HG03432 (cell line): ENCODE results near the gene PIR.

Experiments
- ATAC-seq: cut with Tn5 transposase; IDR thresholded peaks from one replicate; pipeline ENCODE4 v1.9.1; 2021; ENCODE audit warnings: mild to moderate bottlenecking, moderate library complexity; ENCODE audit not compliant: unreplicated experiment

Gene PIR

DNA sequence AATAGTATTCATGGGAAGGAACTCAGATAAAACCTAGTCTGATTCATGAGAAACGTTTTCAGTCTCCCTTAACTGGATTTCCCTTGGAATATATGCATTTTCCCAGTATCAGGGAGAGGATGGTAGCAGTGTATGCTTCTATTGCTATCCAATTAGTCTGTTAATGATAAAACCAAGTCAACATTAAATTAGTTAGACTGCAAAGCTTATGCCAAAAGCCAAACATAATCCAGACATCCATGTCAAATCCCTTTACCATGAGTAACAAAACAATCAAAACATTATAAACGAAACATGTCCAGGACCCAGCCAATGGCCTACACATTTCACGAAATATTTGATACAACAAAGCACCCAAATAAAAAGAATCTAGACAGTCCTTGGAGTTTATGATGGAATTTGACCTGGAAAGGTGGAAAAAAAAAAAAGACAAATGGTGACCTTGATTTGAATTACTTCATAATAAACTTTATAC, 74.4 kb downstream of the PIR start:
- no peak for ATAC-seq

DNA sequence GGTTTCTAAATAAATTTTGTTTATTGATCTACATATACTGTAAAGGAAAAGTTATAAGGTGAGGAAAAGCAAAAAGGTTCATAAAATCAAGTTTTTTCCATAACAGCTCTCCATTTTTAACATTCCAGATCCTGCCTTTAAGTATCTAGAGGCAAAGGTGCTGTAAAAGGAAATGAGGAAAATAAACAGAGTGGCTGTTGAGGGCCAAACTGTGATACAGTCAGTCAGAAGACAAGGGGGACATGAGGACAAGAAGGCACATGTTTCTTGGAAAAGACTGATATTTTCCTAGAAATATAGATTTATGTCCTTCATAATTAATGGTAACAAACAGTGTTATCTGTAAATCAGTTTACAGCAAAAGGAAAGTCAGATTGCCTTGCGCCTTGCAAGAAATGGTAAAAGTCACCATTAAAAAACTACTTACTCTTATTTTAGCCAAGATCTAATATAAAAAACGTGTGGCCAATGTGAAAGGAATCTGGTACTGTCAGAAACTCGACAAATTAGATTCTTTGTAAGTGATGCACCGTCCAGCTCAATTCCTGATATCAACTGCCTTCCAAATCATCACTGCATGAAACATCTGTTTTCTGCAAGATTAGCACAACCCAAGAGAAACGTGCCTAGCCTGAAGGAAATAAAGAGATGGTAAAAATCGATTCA, 75.0 kb downstream of the PIR start:
- ATAC-seq, result no peak

DNA sequence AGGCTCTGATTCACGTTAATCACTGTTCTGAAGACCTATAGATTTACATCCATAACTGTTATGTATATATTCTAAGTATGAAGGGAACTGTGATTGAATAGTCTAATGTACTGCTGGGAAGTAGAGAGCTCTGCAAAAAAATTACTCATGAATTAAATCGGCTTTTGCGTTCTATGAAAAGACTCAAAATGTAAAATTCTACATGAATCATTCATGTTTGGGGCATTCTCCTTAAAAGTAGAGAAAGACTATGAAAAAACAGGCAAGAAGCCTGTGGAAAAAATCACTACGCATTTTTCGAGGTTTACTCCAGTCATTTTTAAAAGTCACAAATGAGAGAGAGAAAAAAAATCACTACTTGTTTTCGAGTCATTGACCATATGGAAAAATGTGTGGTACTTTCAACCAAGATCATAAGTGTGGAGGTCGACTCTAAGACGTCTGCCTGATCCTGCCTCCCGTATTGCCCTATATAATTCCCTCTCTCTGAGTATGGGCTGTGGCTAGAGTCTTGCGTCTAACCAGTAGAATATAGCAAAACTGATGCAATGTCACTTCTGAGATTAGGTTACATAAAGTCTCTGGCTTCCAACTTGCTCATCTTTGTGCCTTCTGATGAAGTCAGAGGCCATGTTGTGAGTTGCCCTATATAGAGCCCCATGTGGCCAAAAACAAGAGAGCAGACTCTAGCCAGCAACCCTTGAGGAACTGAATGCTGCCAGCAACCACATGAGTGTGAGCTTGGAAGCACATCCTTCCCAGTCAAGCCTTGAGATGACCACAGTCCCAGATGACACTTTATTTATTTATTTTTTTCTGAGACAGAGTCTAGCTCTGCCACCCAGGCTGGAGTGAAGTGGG, 76.8 kb downstream of the PIR start:
- ATAC-seq, result no peak

DNA sequence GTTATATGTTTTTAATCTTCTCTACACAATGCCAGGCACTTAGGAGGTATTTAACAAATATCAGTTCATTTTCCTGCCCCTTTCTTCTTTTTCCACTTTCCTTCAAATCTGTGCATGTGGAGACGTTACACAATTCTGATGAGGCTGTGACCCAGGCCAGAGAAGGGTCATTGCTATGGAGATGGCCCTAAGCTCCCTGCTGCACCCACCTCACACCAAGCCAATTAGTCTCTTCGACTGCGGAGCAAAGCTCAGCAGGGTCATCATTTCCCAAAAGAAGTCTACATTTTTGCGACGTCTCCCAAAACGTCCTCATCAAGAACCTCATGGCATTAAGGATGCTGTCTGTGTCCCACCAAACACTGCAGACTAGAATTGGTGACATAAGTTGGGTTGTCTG, 80.0 kb downstream of the PIR start:
- ATAC-seq, result no peak

DNA sequence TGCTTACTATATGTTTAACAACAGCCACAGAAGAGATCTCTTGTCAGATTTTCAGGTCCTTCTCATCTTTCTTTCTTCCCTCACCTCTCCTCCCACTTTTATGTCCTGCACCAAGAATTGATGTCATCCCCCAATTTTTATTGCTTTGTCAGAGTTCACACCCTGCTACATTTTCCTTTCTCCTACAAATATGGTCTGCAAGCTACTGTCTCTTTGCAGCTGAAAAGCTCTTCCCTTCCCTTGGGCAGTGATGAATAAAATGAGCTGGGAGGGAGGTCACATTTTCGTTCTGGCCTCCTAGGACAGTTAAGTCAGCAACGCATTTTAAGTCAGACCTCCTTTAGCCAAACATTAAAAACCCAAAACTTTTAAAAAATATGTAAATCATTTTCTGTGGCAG, 82.2 kb downstream of the PIR start:
- ATAC-seq, result no peak

DNA sequence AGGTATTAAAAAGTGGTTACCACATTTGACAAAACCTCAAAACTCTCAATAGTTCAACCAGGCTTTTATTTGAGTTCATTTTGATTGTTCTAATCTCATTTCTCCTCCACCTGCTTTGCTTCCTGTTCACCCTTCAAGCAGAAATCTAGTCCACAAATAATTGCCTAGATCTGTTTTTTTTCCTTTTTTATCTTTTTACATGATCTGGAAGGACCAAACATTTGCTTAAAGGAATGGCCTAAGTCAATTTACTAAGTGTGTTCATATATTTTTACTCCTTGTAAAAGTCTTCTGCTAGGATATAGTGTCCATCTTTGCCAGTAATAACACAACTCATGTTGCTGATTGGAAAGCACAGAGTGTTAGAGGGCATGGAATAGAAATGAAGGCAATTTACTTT, 82.7 kb downstream of the PIR start:
- ATAC-seq, result no peak

DNA sequence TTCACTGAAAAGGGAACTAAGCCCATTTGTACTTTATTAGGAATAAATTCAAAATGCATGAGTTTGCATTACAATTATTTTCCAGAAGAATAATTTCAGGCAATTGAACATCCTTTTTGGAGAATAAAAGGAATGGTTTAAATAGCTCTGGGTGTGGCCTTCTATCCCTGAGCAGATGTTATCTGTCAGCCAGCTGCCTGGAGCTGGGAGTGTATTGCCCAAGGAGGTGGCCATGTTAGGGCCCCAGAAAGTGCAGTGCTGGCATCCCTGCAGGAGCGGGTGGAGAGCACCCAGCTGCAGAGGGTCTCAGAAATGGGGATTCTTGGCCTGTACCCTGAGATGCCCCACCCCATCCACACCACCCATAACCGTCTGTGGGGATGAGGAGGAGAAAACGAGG, 87.3 kb downstream of the PIR start:
- no peak for ATAC-seq

DNA sequence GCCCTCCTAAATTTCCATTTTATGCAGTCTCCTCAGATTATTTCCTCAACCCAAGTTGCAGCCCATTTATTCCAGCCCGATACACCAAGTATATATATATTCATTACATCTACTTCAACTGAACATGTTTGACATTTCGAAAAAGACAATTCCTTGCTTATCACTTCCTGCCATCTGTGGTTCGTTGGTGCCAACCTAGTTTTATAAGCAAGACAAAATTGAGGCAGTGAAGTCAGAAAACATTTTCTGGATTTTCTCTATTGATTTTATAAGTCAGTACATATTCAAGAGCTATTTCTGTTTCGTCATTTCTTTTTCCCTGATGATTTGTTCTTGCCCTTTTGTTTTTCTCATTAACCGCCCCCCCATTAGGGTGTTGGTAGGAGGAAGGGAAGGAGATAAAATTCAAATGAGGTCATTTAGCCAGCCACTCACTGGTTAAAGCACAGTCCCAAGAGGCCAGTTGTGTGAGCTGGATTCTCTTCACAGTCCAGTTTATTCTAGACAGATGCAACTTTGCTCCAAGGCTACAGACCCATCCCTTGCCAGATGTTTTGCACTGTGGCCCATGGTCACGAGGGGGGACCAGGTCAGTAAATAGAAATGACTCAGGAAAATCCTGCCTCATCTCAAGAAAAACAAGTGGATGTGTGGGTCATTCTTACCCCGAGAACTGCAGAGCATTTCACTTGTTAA, 88.6 kb downstream of the PIR start:
- ATAC-seq, result no peak

DNA sequence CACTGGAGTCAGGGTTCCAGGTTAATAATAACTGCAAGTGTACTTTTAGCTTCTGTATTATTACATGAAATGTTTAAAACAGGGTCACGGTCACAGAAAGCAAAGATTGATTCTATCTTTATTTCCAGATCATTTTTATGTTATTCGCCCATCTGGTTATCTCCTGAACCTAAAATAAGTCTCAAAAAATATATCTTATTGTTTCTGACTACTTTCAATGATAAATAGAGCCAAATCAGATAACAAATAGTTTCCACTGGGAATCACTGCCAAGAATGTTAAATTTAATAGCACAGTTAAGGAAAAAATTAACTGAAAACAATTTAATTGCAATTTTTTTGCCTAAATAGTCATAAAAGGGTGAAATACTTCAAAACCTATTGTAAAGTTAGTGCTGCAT, 91.8 kb downstream of the PIR start:
- no peak for ATAC-seq

DNA sequence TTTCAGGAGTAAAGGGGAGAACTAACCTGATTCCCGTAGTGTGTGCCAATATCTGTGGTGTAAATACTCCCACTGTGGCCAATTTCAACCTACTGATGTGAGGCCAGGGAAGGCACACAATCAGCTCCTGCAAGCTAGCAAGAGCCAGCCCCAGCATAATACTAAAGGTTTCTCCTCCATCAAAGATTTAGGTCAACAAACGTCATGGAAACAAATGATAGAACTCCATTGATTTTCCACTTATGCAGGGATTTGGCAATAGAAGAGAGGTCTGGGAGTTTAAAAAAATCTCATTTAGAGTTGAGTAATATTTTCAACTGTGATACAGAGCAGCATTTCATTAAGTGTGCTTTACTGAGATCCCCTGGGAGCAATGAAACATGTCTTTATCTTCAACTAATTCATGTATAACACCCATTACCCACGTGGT, 93.2 kb downstream of the PIR start:
- no peak for ATAC-seq

DNA sequence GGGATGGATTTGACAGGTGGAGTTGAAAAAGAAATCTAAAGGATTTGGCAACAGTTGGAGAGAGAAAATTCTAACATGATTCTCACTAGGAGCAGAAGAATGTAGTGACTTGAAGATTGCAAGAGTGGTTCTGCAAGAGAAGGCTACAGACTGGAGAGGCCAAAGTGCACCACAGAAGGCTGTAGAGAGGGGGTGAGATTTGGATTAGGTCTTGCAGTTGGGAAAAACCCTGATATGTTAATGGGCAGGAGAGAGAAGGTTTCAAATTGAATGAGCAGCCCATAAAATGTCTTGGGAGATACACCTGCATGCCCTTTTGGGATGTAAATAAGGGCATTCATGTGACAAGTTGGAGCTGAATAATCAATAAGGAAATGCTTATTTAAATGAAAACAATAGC, 94.3 kb downstream of the PIR start:
- no peak for ATAC-seq

DNA sequence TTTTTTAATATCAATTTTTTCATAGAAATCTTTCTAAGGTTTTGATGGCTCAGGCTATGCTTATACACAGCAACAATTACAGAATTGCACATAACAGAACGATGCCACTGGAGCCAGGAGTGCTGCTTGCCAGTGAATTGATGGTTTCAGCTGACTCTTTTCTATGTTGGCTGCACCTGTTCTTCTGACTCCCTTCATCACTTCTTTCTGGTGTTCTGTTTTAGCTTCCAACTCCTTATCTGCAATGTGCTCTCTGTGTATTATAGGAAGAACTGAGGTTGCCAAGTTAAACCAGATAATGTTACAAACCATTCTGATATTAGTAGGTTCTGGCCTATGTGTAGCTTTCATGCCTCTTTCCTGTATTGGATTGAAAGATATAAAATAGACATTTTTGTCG, 97.3 kb downstream of the PIR start:
- no peak for ATAC-seq

DNA sequence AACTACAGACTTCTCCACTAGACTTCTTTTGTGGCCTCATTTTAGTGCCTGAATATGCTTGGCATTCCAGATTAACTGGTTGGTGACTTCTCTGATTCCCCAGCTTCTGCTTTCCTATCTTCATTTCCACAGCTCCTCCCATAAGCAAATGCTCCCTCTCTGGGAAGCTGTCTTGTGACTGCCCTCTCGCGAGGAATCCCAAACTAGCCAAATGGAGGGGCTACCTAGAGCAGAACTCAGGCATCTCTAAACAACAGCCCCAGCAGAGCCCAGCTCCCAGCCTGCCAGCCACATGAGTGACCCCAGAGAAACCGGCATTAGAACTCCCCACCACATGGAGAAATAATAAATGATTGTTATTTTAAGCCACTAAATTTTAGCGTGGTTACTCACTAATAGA, 101.3 kb downstream of the PIR start:
- ATAC-seq, result no peak

DNA sequence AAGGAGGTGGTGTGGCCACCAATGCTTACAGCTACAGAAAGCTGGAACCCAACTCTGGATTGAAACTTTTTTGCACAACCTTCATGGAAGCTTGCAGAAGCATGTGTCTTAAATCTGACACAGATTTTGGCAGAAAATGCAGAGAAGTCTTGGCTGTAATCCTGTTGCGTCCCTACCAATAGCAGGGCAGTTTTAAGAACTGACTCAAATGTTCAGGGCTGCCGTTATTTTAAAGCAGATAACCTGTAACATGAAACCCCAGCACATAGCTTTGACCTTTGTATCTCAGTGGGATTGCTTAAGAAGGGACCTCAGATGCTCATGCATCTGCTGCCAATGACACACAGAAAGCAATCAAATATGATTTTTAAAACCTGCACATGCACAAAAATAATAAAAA, 108.8 kb downstream of the PIR start, which contains the start of gene VEGFD:
Gene VEGFD, minus strand, starts transcription at position 110 of the 400 bp plus-strand sequence. CDS start 467 bp downstream, outside the sequence.
- ATAC-seq, result no peak

DNA sequence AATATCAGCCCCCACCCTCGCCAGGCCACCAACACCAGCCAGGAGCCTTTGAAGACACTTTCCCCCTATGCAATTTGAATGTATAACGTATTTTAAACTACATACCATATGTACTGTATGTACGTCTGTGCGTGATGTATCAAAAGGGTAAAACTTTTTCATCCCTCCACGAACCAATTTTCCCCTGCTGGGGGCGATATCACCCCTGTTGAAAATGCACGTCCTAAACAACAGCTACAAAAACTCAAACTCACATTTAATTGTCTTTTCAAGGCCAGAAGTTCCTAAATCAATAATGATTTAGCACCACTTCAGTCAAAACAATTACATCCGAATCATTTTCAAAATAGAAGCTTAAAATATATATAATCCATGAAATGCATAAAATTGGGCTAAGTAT, 110.3 kb downstream of the PIR start:
- no peak for ATAC-seq

DNA sequence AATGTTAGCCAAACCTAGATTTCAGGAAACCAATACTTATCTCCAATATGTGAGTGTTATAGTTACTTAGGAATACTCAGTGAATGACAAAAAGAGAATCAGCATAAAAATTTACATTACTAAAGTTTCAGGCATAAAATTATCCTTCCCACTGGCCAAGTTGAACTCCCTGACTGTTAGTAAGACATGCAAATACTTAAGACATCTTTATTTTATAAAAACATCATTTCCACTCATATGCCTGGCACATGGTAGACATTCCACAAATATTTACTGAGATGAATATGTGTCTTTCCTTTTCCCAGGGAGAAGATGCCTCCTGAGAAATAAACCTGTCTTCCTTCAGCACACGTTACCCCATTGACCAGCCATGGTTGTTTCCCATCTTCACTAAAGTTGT, 116.2 kb downstream of the PIR start:
- no peak for ATAC-seq

DNA sequence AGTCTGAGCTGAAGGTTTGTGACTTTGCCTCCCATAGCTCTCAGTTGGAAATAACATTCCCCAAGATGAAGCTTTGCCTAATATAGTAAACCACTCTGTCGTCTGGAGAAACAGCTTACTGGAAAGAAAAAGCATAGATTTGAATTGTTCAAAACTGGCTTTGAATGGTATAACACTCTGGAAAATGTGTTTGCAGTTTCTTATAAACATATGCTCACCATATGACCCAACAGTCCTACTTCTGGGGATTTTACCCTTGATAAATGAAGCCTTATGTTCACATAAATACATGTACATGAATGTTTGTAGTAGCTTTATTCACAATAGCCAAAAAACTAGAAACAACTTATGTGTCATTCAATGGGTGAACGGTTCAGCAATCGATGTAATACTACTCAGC, 119.2 kb downstream of the PIR start:
- ATAC-seq, result no peak

DNA sequence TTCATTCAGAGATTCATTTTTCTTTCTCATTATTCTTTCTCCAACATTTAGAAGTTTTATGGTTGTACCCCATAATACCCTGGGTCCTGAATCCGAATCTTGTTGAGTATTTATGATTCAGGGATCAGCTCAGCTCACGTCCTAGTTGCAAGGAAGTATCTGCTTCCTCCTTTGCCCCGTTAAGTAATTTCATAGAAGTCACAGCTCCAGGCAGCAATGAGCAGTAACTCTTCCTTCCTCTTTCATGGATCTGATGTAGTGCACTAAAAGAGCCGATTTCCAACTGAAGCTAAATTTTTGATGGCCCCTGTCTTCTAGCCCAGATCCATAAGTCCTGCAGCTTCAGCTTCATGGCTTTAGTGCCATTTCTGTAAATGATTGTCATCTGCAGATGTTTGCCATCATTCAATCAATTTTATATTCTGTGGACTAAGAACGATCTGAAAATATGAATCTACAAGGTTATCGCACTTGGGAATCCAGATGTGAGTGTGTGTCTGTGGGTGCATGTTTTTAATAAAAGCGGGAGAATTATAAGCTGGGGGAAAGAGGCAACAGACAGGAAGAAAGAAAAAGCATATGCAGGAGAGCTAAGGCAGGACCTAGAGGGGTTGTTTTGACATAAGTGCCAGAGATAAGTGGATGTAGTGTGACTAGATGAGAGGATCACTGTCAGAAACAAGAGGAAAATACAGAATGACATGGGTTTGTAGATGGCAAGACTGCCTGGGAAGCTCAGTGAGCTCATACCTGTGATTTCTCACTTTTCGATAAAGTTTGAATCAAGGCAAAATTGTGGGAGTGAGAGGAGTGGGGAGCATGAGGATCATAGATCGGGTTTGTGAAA, 126.4 kb downstream of the PIR start:
- ATAC-seq, result no peak

DNA sequence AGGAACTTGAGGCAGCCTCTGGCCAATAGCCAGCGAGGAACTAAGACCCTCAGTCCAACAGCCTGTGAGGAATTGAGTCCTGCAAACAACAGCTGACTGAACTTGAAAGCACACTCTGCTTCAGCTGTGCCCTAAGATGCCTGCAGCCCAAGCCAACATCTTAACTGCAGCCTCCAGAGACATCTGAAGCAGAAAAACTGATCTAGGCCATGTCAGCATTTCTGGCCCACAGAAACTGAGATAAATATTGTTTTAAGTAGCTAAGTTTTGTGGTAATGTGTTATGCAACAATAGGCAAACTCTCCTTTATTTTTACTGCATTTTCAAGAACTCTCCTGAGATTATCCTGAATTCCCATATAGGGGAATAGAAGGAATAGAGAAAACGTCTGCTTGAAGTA, 133.4 kb downstream of the PIR start:
- ATAC-seq, result no peak

DNA sequence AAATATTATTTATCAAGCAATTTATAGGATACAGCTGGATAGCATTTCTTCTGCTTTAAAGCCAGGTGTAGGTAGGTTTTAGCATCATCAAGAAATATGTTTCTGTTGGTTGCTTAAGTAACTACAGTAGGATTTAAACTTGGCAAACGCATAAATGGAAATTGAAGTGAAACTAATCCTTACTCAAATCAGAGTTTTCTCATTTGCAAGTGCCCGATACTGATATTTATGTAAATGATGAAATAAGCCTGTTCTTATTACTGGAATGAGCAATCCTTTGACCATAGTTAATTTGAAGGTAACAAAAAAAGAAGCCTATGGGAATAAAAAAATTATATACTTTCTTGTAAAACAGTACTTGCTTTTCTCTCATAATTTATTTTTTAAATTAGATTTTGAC, 134.6 kb downstream of the PIR start:
- no peak for ATAC-seq

DNA sequence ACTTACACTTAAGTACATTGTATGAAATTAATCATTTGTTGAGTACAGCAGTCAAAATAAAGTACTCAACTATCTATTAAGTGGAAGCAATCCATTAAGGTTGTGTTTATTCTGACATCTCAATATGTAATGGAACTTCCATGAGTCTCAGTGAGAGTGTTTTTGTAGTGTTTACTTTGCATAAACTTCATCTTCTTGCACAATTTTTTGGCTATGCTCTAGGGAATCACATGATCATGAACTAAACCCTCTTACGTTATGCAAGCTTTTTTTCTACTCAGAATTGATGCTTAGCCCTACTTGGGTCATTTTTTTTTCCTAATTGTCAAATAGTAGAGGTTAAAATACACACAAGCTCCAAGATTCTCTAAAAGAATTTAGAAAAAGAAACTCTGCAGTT, 136.7 kb downstream of the PIR start:
- no peak for ATAC-seq
